Gastrocnemius medialis (tissue), 4 donors: Measurements from ENCODE around the gene GALNT17.

ENCODE experiments used
- CTCF ChIP-seq, 5 experiments: fragments of 450-650 bp in 3 of 5; fragments of 200-600 bp in 2 of 5; sonication (generic) in 2 of 5; IDR thresholded peaks in 4 of 5; conservative IDR thresholded peaks in 1 of 5; 1 replicate in 4 of 5; 2 replicates in 1 of 5; pipeline ENCODE4 v1.5.1; 2016 to 2019; ENCODE audit warnings: antibody characterized with exemption in 5 of 5, mild to moderate bottlenecking in 3 of 5, moderate library complexity in 3 of 5
- POLR2A ChIP-seq, 2 donors: fragments of 450-650 bp; IDR thresholded peaks; one replicate each; pipeline ENCODE4 v1.6.1; 2017; ENCODE audit warnings: antibody characterized with exemption in 2 of 2, mild to moderate bottlenecking in 2 of 2, moderate library complexity in 2 of 2

DNA sequence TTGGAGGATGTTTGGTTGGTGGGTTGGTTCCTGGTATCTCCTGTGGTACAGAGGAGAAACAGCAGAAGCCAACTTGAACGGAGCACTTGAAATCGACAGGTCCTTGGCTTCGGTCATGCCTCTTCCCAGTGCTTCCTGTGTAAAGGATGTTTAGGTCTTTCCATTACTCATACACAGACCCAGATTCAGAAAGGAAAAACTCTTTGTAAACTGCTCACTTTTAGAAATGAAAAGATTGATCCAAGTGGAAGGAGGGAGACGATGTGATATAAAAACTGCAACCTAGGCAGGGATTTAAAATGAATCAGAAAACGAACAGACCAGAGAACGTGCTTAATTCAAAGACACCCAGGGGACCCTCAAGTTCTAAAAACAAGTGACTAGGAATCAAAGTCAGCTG, 338.4 kb downstream of the GALNT17 start:
- TF ChIP-seq POLR2A (IDR thresholded peaks at IDR 0.05) (no peak), CTCF (IDR thresholded peaks at IDR 0.05 in 4 of 5, conservative IDR thresholded peaks at IDR 0.05 in 1 of 5) (no peak)
